Peyer's patch (tissue), 4 donors: ENCODE measurements around the gene CT45A9.
"Not testable (repeated sequence)": the region's sequence is repeated elsewhere in the genome, so short reads cannot be mapped to it uniquely, and the experiment has no call there.

Experiments
- CTCF ChIP-seq, 6 experiments: fragments of 450-650 bp in 4 of 6; fragments of 200-600 bp in 2 of 6; sonication (generic) in 1 of 6; IDR thresholded peaks; one replicate each; pipeline ENCODE4 v1.5.1; 2017 to 2019; ENCODE audit warnings: antibody characterized with exemption in 6 of 6, mild to moderate bottlenecking in 3 of 6, moderate library complexity in 1 of 6
- POLR2A ChIP-seq, 2 donors: fragments of 450-650 bp; IDR thresholded peaks; one replicate each; pipeline ENCODE4 v1.5.1; 2017; ENCODE audit warnings: antibody characterized with exemption in 2 of 2, mild to moderate bottlenecking in 2 of 2, moderate library complexity in 2 of 2

GRCh38 chrX:135888976-135889375, 17.4 kb upstream of the CT45A9 start:
- TF ChIP-seq CTCF, POLR2A (IDR thresholded peaks at IDR 0.05): not testable (repeated sequence)
